Endothelial cell of umbilical vein (primary cell): ENCODE data around the gene GALNT14.

Source experiments
- MYC ChIP-seq: IDR thresholded peaks from one replicate; pipeline ENCODE4 v1.6.1; 2011; ENCODE audit warnings: mild to moderate bottlenecking, low read depth, low read length
- TF ChIP-seq, protein P1 (sequence below), 2 donors: IDR thresholded peaks; 1 replicate in 1 of 2; 2 replicates in 1 of 2; pipeline ENCODE4 v1.5.1; 2011; ENCODE audit warnings: low read length in 2 of 2, mild to moderate bottlenecking in 2 of 2, moderate library complexity in 2 of 2, control low read depth in 1 of 2, inconsistent platforms in 1 of 2, low read depth in 1 of 2; ENCODE audit not compliant: insufficient read depth in 1 of 2; ENCODE audit errors: extremely low read depth in 1 of 2

DNA sequence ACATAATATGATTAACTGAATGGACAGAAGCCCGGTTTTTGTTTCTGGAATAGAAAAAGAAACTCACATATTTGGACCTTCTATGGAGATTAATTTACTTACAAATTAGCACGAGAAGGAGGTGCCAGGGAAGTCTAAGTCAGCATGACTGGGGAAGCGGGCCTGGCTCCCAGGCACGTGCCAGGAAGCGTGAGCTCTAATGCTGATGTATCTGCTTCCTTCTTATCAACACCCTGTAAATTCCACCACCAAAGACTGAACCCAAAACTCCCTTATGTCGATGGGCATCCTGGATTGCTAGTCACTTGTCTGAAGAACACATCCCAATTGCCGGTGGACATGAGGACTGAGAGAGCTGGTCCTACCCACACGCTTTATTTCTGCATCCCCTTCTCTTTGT lies 134.5 kb downstream of the GALNT14 start:
- TF ChIP-seq MYC = no peak
- TF ChIP-seq, protein P1, sequence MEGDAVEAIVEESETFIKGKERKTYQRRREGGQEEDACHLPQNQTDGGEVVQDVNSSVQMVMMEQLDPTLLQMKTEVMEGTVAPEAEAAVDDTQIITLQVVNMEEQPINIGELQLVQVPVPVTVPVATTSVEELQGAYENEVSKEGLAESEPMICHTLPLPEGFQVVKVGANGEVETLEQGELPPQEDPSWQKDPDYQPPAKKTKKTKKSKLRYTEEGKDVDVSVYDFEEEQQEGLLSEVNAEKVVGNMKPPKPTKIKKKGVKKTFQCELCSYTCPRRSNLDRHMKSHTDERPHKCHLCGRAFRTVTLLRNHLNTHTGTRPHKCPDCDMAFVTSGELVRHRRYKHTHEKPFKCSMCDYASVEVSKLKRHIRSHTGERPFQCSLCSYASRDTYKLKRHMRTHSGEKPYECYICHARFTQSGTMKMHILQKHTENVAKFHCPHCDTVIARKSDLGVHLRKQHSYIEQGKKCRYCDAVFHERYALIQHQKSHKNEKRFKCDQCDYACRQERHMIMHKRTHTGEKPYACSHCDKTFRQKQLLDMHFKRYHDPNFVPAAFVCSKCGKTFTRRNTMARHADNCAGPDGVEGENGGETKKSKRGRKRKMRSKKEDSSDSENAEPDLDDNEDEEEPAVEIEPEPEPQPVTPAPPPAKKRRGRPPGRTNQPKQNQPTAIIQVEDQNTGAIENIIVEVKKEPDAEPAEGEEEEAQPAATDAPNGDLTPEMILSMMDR (IDR thresholded peaks at IDR 0.05; ENCODE audit: extremely low read depth in 1 of 2, insufficient read depth in 1 of 2, low read depth in 1 of 2, low read length in 2 of 2) = no peak
